VCaP (cell line): ENCODE measurements around the gene MFF.
"Not testable (repeated sequence)": the region's sequence is repeated elsewhere in the genome, so short reads cannot be mapped to it uniquely, and the experiment has no call there.

Experiments
- H3K27ac ChIP-seq: fragments of 450-650 bp; 2 replicates; pipeline ENCODE4 v1.5.1; 2017
- TF ChIP-seq, protein P1 (sequence below): fragments of 450-650 bp; conservative IDR thresholded peaks from 2 replicates; pipeline ENCODE4 v1.5.1; 2017; ENCODE audit warnings: mild to moderate bottlenecking, moderate library complexity

Gene MFF

DNA sequence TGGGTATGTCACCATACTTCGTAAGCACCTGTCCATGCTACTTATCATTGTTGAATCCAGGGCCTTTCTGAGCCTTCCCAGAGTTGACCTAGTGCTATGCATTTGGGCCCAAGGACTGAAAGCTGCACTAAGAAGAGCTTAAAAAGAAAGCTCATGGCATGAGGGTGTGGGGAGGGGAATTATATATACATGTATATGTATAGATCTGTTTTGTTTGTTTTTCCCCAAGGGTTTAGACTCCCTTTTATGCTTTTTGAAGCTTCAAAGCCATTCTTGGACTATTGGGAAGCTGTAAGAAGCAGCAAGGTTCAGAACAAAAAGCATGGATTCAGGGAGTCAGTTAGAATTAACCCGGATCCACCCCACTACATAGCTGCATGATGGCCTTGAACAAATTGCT lies 23.3 kb downstream of the MFF start:
- TF ChIP-seq, protein P1, sequence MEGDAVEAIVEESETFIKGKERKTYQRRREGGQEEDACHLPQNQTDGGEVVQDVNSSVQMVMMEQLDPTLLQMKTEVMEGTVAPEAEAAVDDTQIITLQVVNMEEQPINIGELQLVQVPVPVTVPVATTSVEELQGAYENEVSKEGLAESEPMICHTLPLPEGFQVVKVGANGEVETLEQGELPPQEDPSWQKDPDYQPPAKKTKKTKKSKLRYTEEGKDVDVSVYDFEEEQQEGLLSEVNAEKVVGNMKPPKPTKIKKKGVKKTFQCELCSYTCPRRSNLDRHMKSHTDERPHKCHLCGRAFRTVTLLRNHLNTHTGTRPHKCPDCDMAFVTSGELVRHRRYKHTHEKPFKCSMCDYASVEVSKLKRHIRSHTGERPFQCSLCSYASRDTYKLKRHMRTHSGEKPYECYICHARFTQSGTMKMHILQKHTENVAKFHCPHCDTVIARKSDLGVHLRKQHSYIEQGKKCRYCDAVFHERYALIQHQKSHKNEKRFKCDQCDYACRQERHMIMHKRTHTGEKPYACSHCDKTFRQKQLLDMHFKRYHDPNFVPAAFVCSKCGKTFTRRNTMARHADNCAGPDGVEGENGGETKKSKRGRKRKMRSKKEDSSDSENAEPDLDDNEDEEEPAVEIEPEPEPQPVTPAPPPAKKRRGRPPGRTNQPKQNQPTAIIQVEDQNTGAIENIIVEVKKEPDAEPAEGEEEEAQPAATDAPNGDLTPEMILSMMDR = no peak
- H3K27ac ChIP-seq = no peak overlapping the region

DNA sequence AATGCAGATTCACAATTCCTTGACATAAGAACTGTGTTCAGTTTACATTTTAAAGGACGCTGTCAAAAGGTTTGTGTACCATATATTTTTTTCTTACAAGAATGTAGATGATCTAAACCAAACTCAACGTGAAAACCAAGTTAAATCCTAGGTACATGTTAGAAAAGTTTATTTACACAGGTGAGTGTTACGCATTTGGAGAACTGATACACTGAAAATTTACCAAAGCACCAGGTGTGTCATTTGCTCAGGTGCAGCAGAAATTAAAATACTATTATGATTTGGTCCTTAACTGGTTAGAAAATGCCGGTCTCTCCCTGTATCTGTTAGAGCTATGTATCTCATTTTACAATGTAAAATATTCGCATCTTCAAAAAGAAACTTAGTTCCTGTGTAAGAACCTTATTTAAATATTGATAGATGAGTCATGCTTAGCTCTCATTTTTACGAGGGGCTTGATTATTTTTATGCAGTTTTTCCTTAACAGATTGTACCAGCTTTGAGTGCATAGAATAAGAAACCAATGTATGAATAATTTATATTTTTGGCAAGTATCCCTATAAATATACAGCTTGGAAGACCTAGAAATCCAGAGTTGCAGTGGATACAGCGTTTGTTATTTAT lies 25.1 kb downstream of the MFF start:
- H3K27ac ChIP-seq = no peak overlapping the region
- TF ChIP-seq, protein P1 = no peak

DNA sequence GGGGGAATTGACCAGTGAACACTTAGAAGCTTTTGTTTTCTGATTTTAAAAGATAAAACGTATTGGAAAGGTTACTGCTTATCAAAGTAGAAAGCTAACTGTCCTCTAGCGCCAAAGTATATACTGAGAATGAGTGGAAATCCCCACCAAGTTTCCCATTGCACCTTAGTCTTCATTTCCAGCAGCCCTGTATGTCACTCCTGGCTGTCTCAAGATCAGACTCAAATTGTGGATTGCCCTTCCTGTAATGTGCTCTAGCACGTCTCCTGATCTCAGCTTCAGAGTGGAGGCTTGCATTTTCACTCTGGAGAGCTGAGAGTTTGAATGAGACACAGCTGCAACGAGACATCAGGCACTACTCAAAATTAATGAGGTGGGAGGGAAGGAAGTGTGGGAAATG lies 26.6 kb downstream of the MFF start:
- H3K27ac ChIP-seq = no peak overlapping the region
- TF ChIP-seq, protein P1 = no peak

DNA sequence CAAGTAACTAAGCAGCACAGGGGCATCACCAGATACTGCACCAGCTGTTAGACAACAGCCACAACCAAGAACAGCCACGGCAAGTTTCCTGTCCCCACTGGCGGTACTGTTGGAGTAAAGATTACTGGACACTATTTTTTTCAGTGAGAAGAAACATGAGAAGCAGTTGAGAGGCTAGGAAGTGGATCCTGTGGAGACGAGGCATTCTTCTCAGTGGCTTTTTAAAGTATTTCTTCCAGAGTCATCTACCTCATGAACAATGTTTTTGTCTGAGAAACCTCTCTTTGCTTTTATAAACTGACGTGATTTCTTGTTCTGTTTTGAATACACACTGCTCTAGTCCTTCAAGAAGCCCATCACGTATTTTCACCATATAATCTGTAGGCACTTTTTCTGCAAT lies 35.3 kb downstream of the MFF start:
- TF ChIP-seq, protein P1 = no peak
- H3K27ac ChIP-seq = no peak overlapping the region

DNA sequence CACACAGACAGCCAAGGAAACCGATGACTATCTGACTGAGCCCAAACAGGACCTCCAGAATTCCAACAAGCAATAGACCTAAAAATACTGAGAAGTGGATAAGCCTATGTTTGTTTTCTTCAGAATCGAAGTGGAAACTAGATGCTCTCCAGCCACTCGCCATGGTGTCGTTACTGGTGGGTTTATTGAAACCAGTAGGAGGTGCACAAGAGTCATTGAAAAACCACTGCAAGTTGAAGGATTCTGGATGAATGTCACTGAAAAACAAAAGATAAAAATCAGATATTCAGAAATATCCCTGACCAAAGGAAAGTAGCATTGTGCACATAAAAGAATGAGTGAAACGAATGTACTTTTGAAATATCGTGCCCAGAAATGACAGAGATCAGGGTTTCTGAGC lies 38.7 kb downstream of the MFF start:
- TF ChIP-seq, protein P1 = no peak; the same call in 1 of the 2 replicates
- no peak overlapping the region for H3K27ac ChIP-seq

DNA sequence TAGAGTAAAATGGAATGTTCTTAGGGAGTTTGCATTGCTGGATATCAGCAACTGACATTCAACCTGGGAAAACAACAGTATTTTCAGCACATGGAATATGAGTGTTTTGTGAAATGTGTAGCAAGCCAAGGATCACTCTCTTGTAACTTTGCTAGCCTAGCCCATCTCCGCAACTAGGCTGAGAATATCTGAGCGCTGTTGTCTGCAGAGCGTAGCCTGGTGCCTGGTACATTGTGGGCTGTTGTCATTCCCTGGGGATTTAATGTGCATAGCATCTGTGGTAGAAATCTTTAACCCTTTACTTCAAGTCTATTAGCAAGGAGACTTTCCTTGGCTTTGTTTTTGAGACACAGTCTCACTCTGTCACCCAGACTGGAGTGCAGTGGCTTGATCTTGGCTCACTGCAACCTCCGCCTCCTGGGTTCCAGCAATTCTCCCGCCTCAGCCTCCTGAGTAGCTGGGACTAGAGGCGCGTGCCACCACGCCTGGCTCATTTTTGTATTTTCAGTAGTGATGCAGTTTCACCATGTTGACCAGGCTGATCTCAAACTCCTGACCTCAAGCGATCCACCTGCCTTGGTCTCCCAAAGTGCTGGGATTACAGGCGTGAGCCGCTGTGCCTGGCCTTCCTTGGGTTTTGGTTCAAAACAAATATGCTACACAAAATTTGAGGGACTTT lies 39.7 kb downstream of the MFF start:
- not testable (repeated sequence) for H3K27ac ChIP-seq

DNA sequence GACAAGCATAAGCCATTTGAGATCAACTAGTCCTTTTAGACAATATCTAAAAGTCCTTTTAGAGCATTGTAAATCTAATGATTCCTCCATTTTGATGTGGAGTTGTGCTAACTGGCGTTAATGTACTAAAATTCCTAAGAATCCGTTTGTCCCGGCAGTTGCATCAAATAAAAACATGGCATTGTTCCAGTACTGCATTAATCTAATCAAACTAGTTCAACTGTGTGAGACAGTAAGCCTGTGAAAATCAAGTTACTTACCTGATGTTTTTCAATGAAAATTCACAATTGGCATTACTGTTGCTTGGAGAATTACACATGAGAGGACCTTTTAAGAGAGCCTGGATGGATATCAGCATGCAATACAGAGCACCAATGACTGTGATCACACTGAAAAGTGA lies 40.8 kb downstream of the MFF start:
- H3K27ac ChIP-seq = no peak overlapping the region

More for the DNA sequence above, 40.8 kb downstream of the MFF start:
- TF ChIP-seq, protein P1 = no peak
